ENCODE results near the gene HECA. TPM values are rescaled to one million over a fixed set of nuclear protein-coding genes. Genes with fewer than 3 reads are reported as not detected.

HECA gene
- total and polyA plus RNA-seq, 4 donors, result 2.3 to 11.1 (median 5.9) TPM

DNA sequence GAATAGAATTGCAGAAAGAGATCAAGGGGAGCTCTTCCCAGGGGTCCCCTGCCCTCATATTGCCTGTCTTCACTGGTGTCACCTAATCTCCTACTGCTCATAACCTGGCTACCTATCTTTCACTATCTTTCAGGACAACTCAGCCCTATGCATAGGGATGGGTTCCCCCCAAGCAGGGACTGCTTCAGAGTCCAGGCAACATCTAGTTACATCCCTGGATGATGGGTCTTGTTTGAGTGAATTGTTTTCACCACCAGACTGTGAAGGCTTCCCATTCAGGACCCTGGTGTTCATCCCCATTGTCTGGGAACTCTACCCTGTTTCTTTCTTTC lies 850 bp upstream of the HECA start:
- H3K9ac ChIP-seq (ENCODE audit: low read depth in 1 of 2, low read length in 2 of 2), result no peak overlapping the region
- H3K4me3 ChIP-seq (ENCODE audit: low read depth in 1 of 3, low read length in 3 of 3), result no peak overlapping the region
- peaks cover 3 to 9% (median 4%) of the 10 kb centered on the region in 4 donors for H3K4me1 ChIP-seq (ENCODE audit: control insufficient read depth in 4 of 4, insufficient read depth in 4 of 4, low read length in 3 of 4)
- no peaks in the 10 kb centered on the region for H3K9me3 ChIP-seq (ENCODE audit: control insufficient read depth in 4 of 4, low read length in 3 of 4)
- TF ChIP-seq, protein P1, sequence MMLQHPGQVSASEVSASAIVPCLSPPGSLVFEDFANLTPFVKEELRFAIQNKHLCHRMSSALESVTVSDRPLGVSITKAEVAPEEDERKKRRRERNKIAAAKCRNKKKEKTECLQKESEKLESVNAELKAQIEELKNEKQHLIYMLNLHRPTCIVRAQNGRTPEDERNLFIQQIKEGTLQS (IDR thresholded peaks at IDR 0.05), result no peak
- TF ChIP-seq MAX (IDR thresholded peaks at IDR 0.05) (no peak), SP1 (IDR thresholded peaks at IDR 0.05) (no peak), RAD21 (IDR thresholded peaks at IDR 0.05) (no peak), TAF1 (conservative IDR thresholded peaks at IDR 0.05) (no peak), FOXA1 (IDR thresholded peaks at IDR 0.05) (no peak), RXRA (IDR thresholded peaks at IDR 0.05) (no peak), HNF4G (IDR thresholded peaks at IDR 0.05) (no peak), FOXA2 (IDR thresholded peaks at IDR 0.05) (no peak), GABPA (IDR thresholded peaks at IDR 0.05 in 1 of 2, conservative IDR thresholded peaks at IDR 0.05 in 1 of 2) (no peak), HNF4A (conservative IDR thresholded peaks at IDR 0.05) (no peak), NR2F2 (IDR thresholded peaks at IDR 0.05) (no peak), REST (IDR thresholded peaks at IDR 0.05) (no peak), CTCF (IDR thresholded peaks at IDR 0.05; ENCODE audit: low read depth, low read length, missing input control) (no peak), ZBTB33 (IDR thresholded peaks at IDR 0.05) (no peak), YY1 (IDR thresholded peaks at IDR 0.05) (no peak), JUND (IDR thresholded peaks at IDR 0.05) (no peak)
- no peak for DNase-seq (ENCODE audit: low spot score)
- H3K36me3 ChIP-seq (ENCODE audit: control insufficient read depth in 4 of 4, insufficient read depth in 3 of 4, low read depth in 1 of 4, low read length in 3 of 4), result no peaks in the 10 kb centered on the region
- H3K27me3 ChIP-seq (ENCODE audit: control insufficient read depth in 4 of 4, insufficient read depth in 4 of 4, low read length in 3 of 4), result no peaks in the 10 kb centered on the region
- peak overlapping the region in 1 of 2 donors; percentile 10 for H3K27ac ChIP-seq (ENCODE audit: low read depth in 1 of 2, low read length in 2 of 2)
